ENCODE results near the gene ZNF814.

ZNF814 gene

GRCh38 chr19:57807541-57807940 is 81.3 kb downstream of the ZNF814 start:
- no peak for TF ChIP-seq CTCF (IDR thresholded peaks at IDR 0.05; ENCODE audit: insufficient read depth, missing control alignments)
- FAIRE-seq (no peak), DNase-seq (ENCODE audit: insufficient read length, low spot score) (no peak)

GRCh38 chr19:57803594-57804325 is 85.1 kb downstream of the ZNF814 start:
- no peak for TF ChIP-seq CTCF (IDR thresholded peaks at IDR 0.05; ENCODE audit: insufficient read depth, missing control alignments)
- DNase-seq (ENCODE audit: insufficient read length, low spot score), result no peak

GRCh38 chr19:57803265-57803593 is 85.6 kb downstream of the ZNF814 start:
- TF ChIP-seq CTCF (IDR thresholded peaks at IDR 0.05; ENCODE audit: insufficient read depth, missing control alignments), result no peak
- no peak for FAIRE-seq
- DNase-seq (ENCODE audit: insufficient read length, low spot score), result no peak

More at GRCh38 chr19:57803594-57804325, 85.1 kb downstream of the ZNF814 start:
- FAIRE-seq, result no peak

- no peak for TF ChIP-seq CTCF (IDR thresholded peaks at IDR 0.05; ENCODE audit: insufficient read depth, missing control alignments)
- DNase-seq (ENCODE audit: insufficient read length, low spot score), result no peak
- no peak for FAIRE-seq
These were observed 86.6 kb downstream of the ZNF814 start for GRCh38 chr19:57802269-57802668.

- no peak for TF ChIP-seq CTCF (IDR thresholded peaks at IDR 0.05; ENCODE audit: insufficient read depth, missing control alignments)
- DNase-seq (ENCODE audit: insufficient read length, low spot score), result no peak
These were observed 88.1 kb downstream of the ZNF814 start for GRCh38 chr19:57800696-57801095.

More at GRCh38 chr19:57800696-57801095, 88.1 kb downstream of the ZNF814 start:
- no peak for FAIRE-seq
